ENCODE data around the gene PREX1. TPM values are rescaled to one million over a fixed set of nuclear protein-coding genes. Genes with fewer than 3 reads are reported as not detected.

Gene PREX1
- total RNA-seq, 1 donor, result 14.1 TPM

- Histone ChIP-seq H3K9me3 (ENCODE audit: low read depth, low read length) (no peaks in the 10 kb centered on the region), H2AFZ (ENCODE audit: low read length) (no peak overlapping the region), H3K27ac (ENCODE audit: low read depth, low read length) (no peak overlapping the region), H4K20me1 (ENCODE audit: insufficient read depth, low read length) (peaks cover 2% of the 10 kb centered on the region), H3K4me3 (ENCODE audit: insufficient read depth, low read length) (no peak overlapping the region), H3K4me2 (ENCODE audit: insufficient read depth, low read length) (no peak overlapping the region), H3K36me3 (ENCODE audit: insufficient read depth, low read length) (no peaks in the 10 kb centered on the region), H3K4me1 (ENCODE audit: insufficient read depth, low read length) (peaks cover 19% of the 10 kb centered on the region), H3K79me2 (ENCODE audit: insufficient read depth, low read length) (no peaks in the 10 kb centered on the region), H3K27me3 (ENCODE audit: insufficient read depth, low read length) (no peaks in the 10 kb centered on the region)
- no peak for TF ChIP-seq CTCF (IDR thresholded peaks at IDR 0.05; ENCODE audit: extremely low read depth, low read depth, low read length)
- DNase-seq (ENCODE audit: insufficient read length, low spot score, missing footprints), result no peak
Observed at GRCh38 chr20:48769069-48769983, 58.5 kb downstream of the PREX1 start.

- no peak overlapping the region for H3K4me2 ChIP-seq (ENCODE audit: insufficient read depth, low read length)
Observed at GRCh38 chr20:48766961-48767960, 60.5 kb downstream of the PREX1 start.

GRCh38 chr20:48766205-48766604 lies 61.6 kb downstream of the PREX1 start:
- Histone ChIP-seq H4K20me1 (ENCODE audit: insufficient read depth, low read length) (peaks cover 5% of the 10 kb centered on the region), H3K36me3 (ENCODE audit: insufficient read depth, low read length) (no peaks in the 10 kb centered on the region), H3K4me3 (ENCODE audit: insufficient read depth, low read length) (no peak overlapping the region), H3K27ac (ENCODE audit: low read depth, low read length) (no peak overlapping the region), H3K27me3 (ENCODE audit: insufficient read depth, low read length) (no peaks in the 10 kb centered on the region), H3K9me3 (ENCODE audit: low read depth, low read length) (no peaks in the 10 kb centered on the region), H3K4me1 (ENCODE audit: insufficient read depth, low read length) (peaks cover 5% of the 10 kb centered on the region), H3K4me2 (ENCODE audit: insufficient read depth, low read length) (no peak overlapping the region), H2AFZ (ENCODE audit: low read length) (no peak overlapping the region), H3K79me2 (ENCODE audit: insufficient read depth, low read length) (no peaks in the 10 kb centered on the region)
- TF ChIP-seq CTCF (IDR thresholded peaks at IDR 0.05; ENCODE audit: extremely low read depth, low read depth, low read length), result no peak
- DNase-seq (ENCODE audit: insufficient read length, low spot score, missing footprints), result no peak

More at GRCh38 chr20:48766961-48767960, 60.5 kb downstream of the PREX1 start:
- no peak for TF ChIP-seq CTCF (IDR thresholded peaks at IDR 0.05; ENCODE audit: extremely low read depth, low read depth, low read length)
- Histone ChIP-seq H3K79me2 (ENCODE audit: insufficient read depth, low read length) (no peaks in the 10 kb centered on the region), H3K9me3 (ENCODE audit: low read depth, low read length) (no peaks in the 10 kb centered on the region), H2AFZ (ENCODE audit: low read length) (no peak overlapping the region), H4K20me1 (ENCODE audit: insufficient read depth, low read length) (peaks cover 5% of the 10 kb centered on the region), H3K27ac (ENCODE audit: low read depth, low read length) (no peak overlapping the region), H3K36me3 (ENCODE audit: insufficient read depth, low read length) (no peaks in the 10 kb centered on the region), H3K27me3 (ENCODE audit: insufficient read depth, low read length) (no peaks in the 10 kb centered on the region), H3K4me1 (ENCODE audit: insufficient read depth, low read length) (peaks cover 10% of the 10 kb centered on the region), H3K4me3 (ENCODE audit: insufficient read depth, low read length) (no peak overlapping the region)
- no peak for DNase-seq (ENCODE audit: insufficient read length, low spot score, missing footprints)

All from osteoblast (primary cell).